Fibroblast of villous mesenchyme (primary cell): ENCODE measurements around the gene CLEC16A. TPM values are rescaled to one million over a fixed set of nuclear protein-coding genes. Genes with fewer than 3 reads are reported as not detected.

Source experiments
- DNase-seq: peaks from one replicate; pipeline ENCODE4 v3.0.0-alpha.2; 2010; ENCODE audit warnings: low read depth
- H3K4me3 ChIP-seq: 2 replicates; pipeline ENCODE4 v1.5.1; 2011; ENCODE audit warnings: low read depth, mild to moderate bottlenecking, low read length
- total RNA-seq: library from RNA; depleted of rRNA; stranded (reverse); fragments of >200 nt; gene quantifications from 2 replicates; pipeline ENCODE4 v1.2.3, GENCODE V29; 2012
- TF ChIP-seq, protein P1 (sequence below): IDR thresholded peaks from 2 replicates; pipeline ENCODE4 v1.5.1; 2012; ENCODE audit warnings: low read depth, mild to moderate bottlenecking, low read length; ENCODE audit not compliant: insufficient read depth

The CLEC16A gene
- total RNA-seq, 1 donor, result 32.4 TPM

DNA sequence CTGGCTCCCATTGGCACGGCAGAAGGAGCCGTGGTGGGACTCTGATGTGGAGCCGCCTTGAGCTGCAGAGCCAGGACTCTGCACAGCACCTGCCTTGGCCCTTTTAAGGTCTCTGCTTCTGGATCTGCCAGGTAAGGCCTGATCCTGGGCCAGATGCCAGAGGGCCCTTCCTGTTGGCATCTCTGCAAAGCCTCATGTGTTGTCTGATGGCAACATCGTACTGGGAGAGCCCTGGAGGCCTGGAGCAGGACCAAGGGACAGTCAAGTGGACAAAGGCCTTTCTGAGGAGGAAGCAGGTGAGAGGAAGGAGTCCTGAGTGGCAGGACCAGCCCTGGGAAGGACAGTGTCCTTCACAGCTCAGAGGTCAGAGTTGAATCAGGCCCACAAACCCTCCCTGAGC, 285.5 kb downstream of the CLEC16A start:
- no peak overlapping the region for H3K4me3 ChIP-seq
- DNase-seq, result no peak
- TF ChIP-seq, protein P1, sequence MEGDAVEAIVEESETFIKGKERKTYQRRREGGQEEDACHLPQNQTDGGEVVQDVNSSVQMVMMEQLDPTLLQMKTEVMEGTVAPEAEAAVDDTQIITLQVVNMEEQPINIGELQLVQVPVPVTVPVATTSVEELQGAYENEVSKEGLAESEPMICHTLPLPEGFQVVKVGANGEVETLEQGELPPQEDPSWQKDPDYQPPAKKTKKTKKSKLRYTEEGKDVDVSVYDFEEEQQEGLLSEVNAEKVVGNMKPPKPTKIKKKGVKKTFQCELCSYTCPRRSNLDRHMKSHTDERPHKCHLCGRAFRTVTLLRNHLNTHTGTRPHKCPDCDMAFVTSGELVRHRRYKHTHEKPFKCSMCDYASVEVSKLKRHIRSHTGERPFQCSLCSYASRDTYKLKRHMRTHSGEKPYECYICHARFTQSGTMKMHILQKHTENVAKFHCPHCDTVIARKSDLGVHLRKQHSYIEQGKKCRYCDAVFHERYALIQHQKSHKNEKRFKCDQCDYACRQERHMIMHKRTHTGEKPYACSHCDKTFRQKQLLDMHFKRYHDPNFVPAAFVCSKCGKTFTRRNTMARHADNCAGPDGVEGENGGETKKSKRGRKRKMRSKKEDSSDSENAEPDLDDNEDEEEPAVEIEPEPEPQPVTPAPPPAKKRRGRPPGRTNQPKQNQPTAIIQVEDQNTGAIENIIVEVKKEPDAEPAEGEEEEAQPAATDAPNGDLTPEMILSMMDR, result no peak

DNA sequence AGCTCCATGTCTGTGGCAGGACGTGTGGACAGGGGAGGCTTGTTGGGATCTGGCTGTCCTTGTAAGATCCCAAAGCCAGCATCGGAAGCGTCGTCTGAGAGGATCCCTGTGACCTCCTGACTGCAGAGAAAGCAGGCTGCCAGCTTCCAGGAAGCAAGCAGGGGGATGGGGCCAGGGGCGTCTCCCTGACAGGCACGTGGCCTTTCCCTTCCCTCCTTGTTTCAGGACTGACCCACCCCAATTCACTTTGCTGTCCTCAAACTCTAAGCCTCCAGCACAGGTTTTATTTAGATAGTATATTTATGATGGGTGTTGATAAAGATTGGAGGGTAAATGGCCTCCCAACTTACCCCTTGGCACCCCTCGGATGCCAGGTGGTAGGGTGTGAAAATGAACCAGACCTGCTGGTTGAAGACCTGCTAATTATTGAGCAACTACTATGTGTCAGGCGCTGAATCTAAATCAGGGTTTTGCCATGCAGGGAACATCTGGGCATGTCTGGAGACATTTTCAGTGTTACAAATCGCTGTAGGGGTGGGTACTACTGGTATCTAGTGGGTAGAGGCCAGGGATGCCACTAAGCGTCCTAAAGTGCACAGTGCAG, 287.1 kb downstream of the CLEC16A start:
- TF ChIP-seq, protein P1, result no peak
- H3K4me3 ChIP-seq, result no peak overlapping the region
- DNase-seq, result no peak

Other genes starting within 250 kb of the CLEC16A start
- under 0.01 TPM in 1 of 2 replicates, not detected in the other for gene TEKT5, start 249.6 kb upstream of the CLEC16A start, total RNA-seq
- 13.0 and 17.7 TPM in 2 replicates for gene NUBP1, start 200.7 kb upstream of the CLEC16A start, total RNA-seq
- gene TVP23A, start 125.8 kb upstream of the CLEC16A start, total RNA-seq, result not detected in 2 replicates
- under 0.01 TPM in 1 of 2 replicates, not detected in the other for gene CIITA, start 67.4 kb upstream of the CLEC16A start, total RNA-seq
- 40.2 and 41.2 TPM in 2 replicates for gene DEXI, start 2.1 kb upstream of the CLEC16A start, total RNA-seq